GM19239 (cell line): ENCODE results near the gene CDH26.

Experiments
- DNase-seq: peaks from one replicate; pipeline ENCODE4 v3.0.0; 2011; ENCODE audit warnings: low spot score; ENCODE audit not compliant: insufficient read length
- FAIRE-seq: peaks from 2 replicates; lab custom pipeline; 2011; peaks lifted over from hg19 to GRCh38; lab: Jason Lieb, UNC

The CDH26 gene

DNA sequence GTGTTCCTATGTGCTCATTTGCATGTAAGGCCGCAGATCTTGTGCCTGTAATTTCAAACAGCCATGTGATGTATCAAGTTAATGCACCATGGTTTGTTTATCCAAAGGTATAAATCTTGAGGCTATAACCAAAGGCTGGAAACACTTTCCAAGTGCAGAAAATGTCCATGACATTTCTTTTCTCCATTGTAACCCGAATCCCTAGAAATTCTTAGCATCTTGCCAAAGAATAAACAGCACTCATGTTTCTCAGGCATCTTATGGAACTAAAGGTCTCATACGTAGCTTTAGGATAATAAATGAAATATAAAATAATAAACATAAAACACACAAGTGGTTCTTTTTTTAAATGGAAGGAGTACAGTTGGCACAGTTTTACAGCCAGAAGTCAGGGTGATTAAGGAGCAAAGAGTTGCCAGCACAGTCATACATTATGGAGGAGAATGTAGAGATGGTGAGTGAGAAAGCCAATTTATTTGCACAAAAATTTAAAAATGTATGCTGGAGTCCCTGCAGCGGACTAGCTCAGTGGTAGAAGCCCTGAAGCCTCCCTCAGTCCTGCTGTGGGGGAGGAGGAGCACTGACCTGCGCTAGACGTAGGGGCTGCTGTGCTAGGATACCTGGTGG lies 18.0 kb downstream of the CDH26 start:
- FAIRE-seq (no peak), DNase-seq (no peak)

DNA sequence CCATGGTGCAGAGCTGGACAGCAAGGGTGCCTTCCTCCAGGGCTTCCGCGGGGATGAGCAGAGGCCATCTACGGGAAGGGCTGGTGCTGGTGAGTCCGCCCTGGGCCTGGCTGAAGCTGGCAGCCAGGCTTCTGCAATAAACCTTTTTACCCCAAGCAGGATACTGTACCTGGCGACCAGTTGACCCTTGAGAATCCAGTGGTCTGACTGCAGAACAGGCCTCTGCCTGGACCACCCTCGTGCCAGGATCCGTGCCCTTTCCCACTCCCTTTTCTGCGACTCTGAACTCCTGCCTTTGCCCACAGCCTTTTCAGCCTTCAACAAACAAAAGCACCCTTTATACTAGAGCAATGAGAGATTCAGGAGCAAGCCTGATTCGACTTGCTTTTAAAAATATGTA lies 18.9 kb downstream of the CDH26 start:
- no peak for FAIRE-seq

DNA sequence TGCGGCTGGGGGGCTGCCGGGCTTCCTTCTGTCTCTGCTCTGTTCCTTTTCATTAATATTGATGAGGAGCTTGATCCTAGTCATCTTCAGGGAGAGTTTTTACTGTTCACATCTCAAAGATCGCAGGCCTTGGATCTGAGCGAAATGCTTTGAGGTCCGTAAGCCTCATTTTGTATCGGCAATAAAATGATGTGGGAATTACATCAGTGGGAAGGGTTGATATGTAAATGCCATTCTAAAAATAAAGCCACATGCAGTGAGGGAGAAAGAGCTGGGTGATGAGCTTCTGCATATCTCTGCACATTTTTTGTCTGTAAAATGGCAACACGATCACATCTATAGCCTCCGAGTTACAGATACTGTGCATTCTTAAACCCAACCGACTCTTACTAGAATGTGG lies 24.9 kb downstream of the CDH26 start:
- no peak for DNase-seq
- no peak for FAIRE-seq

More for the DNA sequence above, 18.9 kb downstream of the CDH26 start:
- no peak for DNase-seq

DNA sequence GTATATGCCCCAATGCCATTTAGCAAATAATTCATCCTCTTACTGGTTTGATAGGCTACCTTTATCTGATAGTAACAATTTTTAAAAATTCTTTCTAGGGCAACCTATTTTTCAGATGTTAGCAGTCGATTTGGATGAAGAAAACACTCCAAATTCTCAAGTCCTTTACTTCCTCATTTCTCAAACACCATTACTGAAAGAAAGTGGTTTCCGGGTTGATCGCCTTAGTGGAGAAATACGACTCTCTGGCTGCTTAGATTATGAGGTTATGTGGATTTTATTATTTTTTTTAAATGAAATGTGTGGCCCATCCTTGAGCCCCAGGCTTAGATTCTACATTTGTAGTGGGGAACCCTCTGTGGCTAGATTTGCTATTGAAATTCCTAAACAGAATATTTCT lies 26.3 kb downstream of the CDH26 start:
- DNase-seq: no peak

DNA sequence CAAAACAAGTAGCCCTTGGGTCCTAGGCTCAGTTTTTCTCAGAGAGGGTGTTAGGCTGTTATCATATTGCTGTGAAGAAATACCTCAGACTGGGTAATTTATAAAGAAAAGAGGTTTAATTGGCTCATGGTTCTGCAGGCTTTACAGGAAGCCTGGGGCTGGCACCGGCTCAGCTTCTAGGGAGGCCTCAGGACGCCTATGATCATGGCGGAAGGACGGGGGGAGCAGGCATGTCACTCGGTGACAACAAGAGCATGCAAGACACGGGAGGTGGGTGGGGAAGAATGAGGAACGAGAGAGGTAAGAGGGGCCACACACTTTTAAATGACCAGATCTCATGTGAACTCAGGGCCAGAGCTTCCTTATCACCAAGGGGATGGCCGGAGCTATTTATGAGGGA lies 26.9 kb downstream of the CDH26 start:
- no peak for DNase-seq
- FAIRE-seq: no peak

More for the DNA sequence above, 26.3 kb downstream of the CDH26 start:
- FAIRE-seq: no peak

DNA sequence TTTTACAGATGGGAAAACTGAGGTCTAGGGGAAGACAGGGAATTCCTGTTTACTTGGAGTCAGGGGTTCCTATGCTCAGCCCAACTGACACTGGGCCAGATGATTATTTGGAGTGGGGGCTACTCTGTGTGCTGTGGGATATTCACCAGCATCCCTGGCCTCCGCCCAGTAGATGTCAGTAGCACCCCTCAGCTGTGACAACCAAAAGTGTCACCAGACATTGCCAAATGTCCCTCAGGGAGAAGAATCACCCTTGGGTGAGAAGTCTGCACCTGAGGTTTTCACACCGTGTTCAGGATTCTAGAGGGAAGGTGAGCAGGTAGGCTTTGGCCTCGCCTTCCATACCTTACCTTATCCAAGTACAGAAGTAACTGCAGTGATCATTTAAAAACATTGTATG lies 27.6 kb downstream of the CDH26 start:
- no peak for DNase-seq
- FAIRE-seq: no peak

DNA sequence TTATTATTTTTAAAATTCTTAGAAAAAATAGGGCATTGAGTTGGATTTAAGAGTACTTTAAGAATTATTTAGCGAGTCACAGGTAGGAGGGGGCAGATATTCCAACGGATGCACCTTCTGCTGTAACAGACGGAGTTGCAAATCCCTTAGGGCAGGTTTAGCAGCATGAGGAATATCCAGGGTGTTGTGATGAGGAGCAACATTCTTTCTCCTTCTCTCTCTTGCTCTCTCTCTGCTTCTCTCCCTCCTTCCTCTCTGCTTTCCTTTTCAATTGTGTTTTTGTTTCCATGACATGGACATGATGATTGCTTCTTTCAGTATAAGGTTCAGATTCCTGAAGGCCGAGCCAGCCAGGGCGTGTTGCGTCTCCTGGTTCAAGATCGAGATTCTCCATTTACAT lies 28.9 kb downstream of the CDH26 start:
- FAIRE-seq (no peak), DNase-seq (no peak)

DNA sequence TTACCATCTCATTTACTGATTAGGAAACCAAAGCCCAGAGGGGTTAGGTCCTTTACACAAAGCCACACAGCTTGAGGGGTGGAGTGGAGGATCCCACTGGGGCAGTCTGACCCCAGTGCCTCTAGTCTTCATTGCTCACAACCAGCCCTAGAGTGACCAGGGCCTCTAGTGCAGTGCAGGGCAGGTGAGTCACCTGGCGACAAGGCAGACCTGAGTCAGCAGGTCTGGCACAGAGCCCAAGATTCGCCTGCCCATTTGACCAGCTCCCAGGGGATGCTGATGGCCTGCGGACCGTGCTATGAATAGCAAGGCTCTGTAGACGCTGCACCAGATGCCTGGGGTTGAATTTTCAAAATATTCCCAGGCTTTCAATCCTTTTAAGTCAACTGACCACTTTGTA lies 29.9 kb downstream of the CDH26 start:
- FAIRE-seq: no peak
- no peak for DNase-seq

DNA sequence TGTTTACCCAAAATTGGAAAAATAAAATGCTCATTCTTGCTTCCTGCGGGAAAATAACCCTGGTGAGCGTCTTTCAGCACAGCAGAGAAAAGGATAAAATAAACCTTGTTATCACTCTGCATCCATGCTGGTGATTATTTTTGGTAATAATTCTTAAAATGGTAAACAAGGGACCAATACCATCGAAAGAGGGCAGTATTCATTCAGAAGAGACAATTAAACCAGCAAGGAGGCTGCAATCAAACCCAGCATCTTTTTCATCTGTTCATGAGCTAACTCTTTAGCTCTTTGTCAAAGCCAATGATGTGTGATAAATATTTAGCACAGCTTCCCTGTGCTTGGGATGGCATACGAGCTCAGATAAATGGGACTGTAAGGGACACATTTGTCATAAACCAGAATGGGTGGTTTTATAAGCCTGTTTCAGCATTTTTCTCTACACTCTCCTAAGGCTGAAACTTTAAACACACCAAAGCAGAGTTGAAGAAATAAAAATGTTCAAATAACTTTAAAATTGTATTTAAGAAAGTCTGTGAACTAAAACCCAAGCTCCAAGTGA lies 34.4 kb downstream of the CDH26 start:
- FAIRE-seq (no peak), DNase-seq (no peak)

DNA sequence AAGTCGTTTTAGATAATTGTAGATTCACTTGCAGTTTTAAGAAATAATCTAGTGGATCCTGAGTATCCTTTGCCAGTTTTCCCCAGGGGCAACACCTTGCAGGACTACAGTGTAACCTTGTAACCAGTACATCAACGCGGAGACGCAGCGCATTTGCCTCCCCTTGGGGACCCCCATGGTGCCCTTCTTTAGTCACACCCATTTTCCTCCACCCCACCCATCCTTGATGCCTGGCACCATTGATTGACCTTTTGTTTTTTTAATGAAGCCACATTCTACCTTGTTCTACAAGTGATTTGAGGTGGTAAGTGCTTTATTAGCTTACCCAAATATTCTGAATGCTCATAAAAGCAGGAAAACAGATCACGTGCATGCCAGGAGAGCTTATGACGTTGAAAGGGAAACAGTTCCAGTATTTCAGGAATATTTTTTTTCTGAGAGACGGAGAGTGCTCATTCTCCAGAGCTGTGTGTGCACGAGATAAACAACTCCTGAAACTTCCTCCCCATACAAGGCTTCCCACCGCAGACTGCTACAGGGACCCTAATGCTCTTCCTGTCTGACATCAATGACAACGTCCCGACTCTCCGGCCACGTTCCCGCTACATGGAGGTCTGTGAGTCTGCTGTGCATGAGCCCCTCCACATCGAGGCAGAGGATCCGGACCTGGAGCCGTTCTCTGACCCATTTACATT lies 35.7 kb downstream of the CDH26 start:
- DNase-seq: no peak
- FAIRE-seq: no peak

DNA sequence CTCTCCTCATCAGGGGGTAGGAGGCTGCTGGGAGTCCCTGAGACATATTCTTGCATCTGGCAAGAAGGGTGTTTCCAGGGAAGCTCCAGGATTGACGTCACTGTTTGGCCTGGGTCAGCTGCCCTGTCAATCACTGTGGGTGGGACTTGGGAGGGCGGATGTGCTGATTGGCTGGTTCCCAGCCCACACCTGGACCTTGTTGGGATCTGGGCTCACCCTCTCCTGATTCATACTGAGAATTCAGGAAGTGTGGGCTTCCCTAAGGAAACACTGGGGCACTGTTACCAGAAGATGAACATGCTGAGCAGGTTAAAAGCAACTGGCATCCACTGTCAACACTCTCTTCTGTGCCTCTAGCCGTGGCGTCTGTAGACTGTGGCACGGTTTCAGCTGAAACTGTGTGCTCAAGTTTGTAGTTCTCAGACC lies 36.5 kb downstream of the CDH26 start:
- DNase-seq (no peak), FAIRE-seq (no peak)

DNA sequence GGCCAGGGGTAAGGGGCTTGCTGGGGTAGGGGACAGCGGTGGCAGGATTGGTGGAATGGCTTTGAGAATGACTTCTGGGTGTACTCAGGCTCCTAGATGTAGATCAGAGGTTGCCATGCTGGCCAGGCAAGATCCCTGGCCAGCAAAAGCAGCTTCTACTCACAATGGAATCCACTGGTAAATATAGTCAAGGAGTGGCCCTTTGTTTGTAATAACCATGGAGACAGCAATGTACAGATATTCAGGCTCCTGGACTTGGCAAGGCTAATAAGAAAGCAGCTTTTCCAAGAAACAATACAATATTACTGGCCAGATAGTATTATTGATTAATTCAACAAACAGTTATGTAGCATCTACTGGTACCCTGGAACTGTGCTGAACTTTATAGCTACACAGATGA lies 37.9 kb downstream of the CDH26 start:
- FAIRE-seq (no peak), DNase-seq (no peak)

DNA sequence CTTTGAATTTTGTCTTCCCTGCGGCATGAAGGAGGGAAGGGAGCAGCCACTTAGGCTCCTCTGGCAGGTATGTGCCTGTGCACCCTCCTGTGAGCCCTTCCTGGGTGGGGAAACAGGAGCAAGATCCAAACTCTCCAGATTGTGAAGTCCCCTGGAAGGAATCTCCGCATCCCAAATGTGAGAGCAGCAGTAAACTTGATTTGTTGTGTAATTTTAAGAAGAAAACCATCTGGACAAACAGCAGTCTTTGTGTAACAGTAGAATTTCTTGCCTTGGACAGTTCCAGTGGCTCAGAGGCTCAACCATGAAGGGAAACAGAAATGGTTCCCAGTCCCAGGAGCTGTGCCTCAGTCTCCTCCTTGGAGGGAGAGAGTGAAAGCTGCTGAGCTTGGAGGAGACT lies 39.7 kb downstream of the CDH26 start:
- DNase-seq (no peak), FAIRE-seq (no peak)

DNA sequence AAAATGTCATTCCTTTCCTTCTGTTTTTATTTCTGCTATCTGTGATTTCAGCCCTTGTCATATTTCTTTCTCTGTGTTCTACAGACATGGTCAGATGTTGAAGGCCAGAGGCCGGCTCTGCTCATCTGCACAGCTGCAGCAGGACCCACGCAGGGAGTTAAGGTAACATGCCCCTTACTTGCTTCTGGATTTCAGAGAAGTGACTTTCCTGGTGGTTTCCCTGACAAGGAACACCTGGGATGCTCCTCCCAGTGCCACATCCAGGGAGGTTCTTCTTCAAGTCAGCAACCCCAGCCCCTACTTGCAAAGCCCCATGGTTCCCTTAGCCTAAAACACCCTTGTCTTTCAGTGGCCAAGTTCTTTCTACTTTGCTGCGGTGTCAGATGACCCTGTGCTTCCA lies 41.3 kb downstream of the CDH26 start:
- FAIRE-seq: no peak

DNA sequence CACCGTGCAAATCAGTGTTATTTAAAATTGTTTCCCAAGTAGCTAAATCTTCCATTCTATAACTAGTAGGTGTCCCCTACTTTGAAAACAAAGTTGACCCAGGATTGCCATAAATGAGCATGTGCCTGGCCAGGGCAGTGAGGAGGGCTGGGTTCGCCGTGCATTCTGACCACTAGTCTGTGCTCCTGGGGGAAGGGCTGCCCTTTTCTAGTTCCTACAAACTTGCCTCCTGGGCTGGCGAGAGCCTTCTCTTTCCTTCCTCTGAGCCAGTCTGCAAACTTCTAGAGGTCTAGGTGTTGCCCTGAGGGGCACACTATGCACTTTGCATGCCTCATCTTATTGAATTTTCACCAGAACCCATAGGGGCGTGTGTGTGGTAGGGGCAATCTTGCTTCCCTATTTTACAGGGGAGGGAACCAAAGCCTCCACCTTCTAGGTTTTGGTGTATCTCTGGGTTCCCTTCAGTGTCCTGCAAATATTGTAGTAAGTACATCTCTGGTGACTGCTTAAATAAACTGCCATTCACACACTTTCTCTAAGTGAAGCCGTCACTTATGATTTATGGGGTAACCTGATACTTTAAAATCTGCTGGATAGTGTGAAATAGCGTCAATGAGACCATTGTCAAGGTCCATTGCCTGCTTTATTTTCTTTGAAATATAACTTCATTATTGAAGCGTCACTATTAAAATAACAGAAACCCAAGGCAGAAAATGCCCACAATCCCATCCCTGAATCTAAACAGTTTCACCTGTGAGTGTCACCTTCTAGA lies 42.2 kb downstream of the CDH26 start:
- DNase-seq: no peak
- FAIRE-seq: no peak

More for the DNA sequence above, 41.3 kb downstream of the CDH26 start:
- no peak for DNase-seq

DNA sequence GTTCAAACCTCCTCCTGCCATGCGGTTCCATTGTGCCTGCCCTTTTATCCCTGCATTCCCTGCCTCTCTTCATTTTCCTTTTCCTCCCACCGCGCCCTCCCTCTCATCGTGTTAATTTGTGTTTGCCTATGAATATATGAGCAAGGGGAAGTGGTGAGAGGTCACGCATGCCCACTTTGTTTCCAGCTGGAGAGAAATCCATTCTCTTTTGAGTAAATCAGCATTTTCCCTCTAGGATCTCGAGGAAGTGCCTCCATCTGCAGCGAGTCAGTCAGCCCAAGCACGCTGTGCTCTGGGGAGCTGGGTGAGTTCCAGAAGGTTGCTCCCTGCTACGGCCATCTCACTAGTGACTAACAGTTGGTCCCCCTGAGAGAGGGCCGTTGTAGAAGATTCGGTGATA lies 42.9 kb downstream of the CDH26 start:
- DNase-seq (no peak), FAIRE-seq (no peak)

DNA sequence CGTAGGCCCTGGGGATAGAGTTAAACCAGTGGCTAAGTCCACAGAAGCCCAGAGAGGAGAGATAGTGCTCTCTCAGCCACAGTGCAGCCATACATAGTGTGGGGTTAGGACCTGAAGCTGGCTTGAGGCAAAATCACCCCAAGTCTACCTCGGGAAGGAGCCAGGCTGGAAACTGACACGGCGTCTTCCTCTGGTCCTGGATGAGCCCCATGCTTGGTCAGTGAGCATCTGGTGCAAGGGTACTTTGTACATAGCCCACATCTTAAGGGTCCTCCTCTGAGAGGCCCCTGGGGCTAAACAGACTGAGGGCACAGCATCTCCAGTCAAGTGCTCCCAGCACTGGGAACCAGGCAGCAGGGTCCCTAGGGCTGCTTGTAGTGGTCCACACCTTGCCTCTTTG lies 45.6 kb downstream of the CDH26 start:
- DNase-seq (no peak), FAIRE-seq (no peak)

DNA sequence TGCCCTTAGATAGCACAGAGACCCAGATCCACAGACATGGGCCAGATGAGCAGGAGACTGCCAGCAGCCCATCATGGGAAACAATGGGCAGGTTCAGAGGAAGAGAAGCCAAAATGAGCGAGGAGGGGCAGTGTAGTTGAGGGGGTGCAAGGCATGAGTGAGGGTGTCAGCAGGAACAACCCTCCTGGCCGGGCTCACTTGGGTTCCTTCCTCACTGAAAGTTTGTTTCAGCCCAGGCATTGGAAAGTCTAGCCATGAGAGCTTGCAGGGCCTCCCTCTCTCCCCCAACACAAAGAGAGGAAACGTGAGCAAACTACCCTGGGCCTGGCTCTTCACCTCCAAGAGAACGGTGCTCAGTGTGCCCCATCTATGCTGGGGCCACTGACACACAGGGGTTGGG lies 48.0 kb downstream of the CDH26 start:
- DNase-seq: no peak
- FAIRE-seq: no peak

DNA sequence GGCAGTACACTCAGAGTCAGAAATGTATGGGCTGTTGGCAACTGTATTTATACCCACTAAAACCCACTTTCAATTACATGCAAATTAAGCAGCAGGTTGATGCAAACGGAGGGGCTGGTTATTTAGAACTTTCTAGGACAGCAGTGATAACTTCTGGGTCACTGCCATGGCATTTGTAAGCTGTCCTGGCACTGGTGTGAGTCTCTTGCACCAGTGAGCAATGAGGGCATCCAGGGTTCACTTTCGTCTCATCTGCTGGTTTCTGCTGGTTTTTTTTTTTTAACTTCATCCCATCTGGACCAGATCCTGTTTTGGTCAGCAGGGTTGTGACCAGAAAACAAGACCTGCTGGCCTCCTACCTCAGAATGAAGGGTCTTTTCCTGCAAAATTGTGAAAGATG lies 49.2 kb downstream of the CDH26 start:
- FAIRE-seq: no peak

DNA sequence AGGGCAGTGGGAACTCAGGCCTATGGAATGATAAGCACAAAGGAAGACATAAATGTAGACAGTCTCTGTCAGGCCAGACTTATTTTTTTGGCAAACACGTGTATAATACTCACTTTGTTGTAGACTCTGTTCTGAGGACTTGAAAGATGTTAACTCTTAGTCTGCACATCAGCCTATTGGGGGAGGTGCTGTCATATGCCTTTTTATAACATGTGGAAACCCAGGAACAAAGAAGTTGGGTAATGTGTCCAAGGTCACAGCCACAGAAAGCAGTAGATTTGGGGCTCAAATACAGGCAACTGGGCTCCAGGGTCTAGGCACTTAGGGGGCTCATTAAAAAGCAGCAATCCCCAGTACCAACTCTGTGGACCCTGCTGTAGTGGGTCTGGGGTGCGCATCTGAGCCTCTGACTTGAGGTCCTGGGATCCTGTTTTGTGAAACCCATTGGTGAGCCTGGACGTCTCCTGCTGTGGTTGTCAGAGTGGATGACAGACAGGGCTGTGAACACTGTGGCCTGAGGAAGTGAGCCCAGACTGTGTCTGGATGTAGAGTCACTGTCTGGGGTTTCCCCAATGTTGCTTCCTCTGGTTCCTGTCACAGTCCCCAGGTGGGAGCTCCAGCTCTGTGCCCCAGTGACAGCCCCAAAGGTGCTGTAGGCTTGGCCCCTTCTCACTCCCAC lies 50.0 kb downstream of the CDH26 start:
- FAIRE-seq (no peak), DNase-seq (no peak)

More for the DNA sequence above, 49.2 kb downstream of the CDH26 start:
- DNase-seq: no peak

DNA sequence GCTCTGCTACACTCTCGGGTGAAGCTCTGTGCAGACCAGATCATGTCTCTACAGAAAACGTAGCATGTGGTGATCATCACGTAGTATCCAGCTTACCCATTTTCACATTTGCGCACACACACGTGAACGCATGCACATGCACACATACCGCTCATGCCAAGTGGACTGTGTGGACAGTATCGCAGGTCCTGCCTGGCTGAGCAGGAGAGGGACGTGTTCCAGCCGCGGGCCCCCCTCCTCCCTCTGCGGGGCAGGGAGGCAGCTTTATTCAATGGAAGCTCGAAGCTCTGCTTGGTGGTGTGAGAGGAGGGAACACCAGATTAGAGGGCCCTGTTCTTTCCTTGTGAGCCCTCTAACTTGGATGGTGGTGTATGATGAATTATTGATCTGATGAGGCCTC lies 51.1 kb downstream of the CDH26 start:
- FAIRE-seq (no peak), DNase-seq (no peak)
